ENCODE results near the gene APBB1.

- TF ChIP-seq EZH2 (IDR thresholded peaks at IDR 0.05; ENCODE audit: insufficient read depth, poor library complexity, severe bottlenecking), result no peak
- no peak for TF ChIP-seq EZH2phosphoT487 (IDR thresholded peaks at IDR 0.05; ENCODE audit: insufficient read depth, low read depth)
Measured at GRCh38 chr11:6453152-6453551, 34.3 kb upstream of the APBB1 start.
